Inflammatory macrophage treated with lipopolysaccharide for 4 hours (primary cell): ENCODE results near the gene RSPH1.

Experiments used
- DNase-seq: peaks from one replicate; pipeline ENCODE4 v3.0.0-alpha.2; 2020

RSPH1 gene

DNA sequence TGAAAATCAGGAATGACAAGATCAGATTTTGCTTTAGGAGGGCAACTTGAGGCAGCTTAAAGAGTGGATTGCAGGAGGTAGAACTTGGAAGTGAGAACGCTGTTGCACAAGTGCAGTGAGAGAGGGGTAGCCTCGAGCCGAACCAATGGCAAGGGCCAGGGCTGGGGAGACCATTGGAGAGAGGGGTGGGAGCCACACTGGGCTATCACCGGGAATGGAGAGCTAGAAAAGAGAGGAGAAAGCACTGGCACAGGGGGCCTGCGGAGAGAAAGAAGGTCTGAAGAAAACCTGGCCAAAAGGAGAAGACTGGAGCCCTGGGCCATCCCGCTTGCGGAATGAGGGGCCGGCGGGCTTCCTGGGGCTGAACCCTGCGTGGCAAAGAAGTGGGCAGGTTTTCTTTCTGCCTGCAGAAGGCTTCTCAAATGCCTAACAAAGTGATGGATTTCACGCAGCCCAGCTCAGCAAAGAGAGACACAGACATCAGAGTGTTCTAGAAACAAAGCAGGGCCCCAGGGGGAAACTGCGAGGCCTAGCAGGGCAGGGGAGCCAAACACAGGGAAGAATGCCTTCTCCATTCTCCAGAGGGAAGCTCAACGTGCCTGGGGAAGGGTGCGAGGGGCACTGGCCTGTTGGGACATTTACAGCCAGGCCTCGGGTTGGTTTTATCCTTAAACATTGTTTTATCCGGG lies 16.5 kb upstream of the RSPH1 start:
- no peak for DNase-seq

GRCh38 chr21:42509244-42509643 lies 13.2 kb upstream of the RSPH1 start:
- no peak for DNase-seq

DNA sequence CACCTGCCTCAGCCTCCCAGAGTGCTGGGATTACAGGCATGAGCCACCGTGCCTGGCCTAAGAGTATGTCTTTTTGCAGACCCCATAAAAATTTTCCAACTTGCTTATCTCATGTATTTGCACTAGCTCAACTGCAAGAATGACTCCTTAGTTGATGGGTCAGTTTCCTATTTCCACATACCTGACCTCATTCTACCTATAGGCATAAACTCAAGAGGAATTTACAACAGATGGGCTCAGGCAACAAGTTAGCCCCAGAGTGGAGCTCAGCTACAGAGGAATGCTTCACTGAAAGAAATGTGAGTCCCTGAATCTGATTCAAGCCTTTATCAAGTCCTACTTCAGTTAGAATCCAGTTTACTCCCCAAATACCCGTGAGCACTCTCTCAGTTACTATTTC lies 12.3 kb upstream of the RSPH1 start:
- no peak for DNase-seq

DNA sequence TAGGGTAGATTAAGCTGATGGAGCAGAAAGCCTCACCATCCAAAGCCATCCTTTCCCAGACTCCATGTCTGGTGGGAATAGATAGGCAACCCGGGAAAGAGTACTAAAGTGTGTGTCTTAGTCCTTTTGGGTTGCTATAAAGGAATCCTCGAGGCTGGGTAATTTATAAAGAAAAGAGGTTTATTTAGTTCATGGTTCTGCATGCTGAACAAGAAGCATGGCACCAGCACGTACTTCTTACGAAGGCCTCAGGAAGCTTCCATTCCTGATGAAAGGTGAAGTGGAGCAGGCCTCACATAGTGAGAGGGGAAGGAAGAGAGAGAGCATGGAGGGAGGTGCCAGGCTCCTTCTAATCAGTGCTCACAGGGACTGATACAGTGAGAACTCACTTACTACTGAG lies 11.4 kb upstream of the RSPH1 start:
- no peak for DNase-seq

- DNase-seq = peak; percentile 71
Measured at GRCh38 chr21:42505090-42505726, 9.2 kb upstream of the RSPH1 start.

- no peak for DNase-seq
Measured at GRCh38 chr21:42503711-42504110, 7.7 kb upstream of the RSPH1 start.

DNA sequence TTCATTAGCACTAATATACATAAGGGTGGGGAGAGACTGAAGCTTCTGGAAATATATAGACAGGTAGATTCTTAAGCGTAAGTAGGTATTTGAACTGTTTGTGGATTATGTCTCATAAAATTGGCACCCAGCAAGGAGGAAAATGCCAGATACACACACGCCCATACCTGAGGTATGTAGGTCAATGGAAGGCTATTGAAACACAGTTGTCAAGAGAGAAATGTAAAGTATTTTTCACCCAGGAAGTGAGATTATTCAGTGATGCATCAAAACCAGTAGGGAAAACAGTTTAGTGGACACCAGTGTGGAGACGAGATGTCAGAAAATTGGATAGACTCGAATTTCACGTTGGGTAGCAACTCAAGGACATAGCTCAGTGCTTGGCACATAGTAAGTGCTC lies 4.7 kb upstream of the RSPH1 start:
- no peak for DNase-seq

DNA sequence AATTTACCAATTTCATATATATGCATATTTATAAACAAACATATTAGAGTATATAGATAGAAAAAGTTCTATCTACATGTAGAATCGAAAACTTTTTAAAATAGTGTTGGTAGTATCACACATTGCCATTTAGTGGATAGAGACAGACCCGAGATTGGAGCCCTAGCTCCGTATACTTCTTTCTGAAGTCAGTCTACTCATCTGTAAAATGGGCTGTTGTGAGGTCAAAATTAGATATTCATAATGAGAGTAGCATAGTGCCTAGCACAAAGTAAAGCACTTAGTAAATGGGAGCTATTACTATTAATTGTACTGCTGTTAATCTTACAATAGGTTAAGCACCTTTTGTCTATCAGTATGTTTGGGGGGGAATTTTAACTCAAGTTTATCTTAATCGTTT lies 4.2 kb upstream of the RSPH1 start:
- DNase-seq = no peak

GRCh38 chr21:42499444-42500112 lies 3.6 kb upstream of the RSPH1 start:
- no peak for DNase-seq

DNA sequence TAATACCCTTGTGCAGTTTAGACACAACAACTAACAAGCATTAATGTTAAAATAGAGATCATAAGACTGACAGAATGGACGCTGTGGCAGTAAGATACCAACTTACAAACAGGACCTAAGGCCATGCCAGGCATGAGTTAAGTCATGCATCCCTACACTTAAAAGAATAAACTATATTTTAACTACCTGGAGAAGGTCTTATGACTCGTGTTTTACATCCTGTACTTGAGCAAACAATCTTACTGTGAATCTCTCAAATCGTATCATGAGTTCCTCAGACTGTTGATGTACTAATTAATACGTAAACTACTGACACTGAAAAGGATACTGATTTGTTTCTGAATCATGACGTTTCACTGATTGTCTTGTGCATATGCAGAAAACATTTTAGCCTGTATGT lies 2.0 kb upstream of the RSPH1 start:
- DNase-seq = no peak

DNA sequence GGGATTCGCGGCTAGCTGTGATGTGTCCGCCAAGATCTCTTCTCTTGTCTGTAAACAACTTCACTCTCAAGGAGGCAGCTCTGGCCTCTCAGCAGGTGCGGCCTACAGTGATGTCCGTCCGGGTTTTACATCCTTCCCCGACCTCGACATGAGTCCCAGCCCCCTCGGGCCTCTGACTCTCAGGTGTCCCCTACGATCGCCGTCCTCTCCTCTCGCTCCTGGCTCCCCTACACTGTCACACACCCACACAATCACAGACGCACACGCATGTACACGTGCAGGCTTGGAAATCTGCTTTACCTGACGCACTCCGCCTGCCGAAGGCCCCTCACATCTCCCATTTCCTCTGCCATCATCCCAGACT lies 797 bp upstream of the RSPH1 start:
- no peak for DNase-seq

GRCh38 chr21:42495765-42496119 lies 282 bp downstream of the RSPH1 start:
- DNase-seq = no peak

DNA sequence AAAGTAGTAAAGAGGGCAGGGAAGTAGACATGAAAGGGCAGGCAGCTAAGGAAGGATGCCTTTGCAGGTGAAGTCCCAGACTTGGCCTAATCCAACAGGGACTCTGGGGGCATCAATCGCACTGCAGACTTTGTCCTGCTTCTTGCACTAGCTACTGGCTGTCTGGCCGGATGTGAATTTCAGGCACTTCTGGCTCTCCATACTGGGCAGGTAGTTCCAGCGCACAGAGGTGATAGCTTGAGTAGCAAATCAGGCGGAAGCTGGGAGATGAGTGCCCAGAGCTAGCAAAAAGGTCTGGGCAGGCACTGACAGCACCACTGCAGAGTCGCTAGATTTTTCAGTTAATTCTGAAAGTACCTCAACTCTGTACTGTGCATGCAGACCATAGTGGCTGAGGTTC lies 997 bp downstream of the RSPH1 start:
- DNase-seq = no peak

DNA sequence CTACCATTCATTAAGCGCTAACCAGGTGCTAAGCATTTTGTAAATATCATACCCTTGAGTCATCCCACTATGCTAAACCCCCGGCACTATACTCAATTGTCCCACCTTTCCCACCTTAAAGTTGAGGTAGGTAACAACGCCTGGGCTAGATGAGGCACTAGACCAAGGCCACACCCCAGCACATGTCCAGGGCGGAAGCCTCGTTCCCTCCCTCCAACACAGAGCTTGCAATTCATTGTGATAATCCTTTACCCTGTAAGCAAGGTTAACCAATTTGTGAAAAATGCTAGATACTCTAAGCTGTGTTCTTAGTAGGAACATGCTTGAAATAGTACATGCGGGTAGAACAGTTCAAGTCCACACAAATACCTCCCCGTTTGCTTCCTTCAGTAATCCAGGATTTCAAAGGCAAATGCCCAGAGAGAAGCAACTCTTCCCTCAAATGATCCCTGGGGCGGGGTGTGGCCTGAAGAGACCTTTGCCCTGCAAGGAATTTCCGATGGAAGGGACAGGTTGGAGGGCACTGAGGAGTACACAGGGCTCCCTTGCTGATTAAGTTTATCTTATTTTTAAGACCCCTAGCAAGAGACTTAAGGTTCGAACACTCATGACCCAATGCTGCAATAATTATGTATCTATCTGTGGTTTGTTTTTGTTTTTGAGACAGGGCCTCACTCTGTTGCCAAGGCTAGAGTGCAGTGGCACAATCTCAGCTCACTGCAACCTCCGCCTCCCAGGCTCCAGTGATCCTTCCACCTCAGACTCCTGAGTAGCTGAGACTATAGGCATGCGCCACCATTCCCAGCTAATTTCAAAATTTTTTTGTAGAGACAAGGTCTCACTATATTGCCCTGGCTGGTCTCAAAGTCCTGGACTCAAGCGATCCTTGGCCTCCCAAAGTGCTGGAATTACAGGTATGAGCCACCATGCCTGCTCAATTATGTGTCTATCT lies 2.6 kb downstream of the RSPH1 start:
- no peak for DNase-seq

DNA sequence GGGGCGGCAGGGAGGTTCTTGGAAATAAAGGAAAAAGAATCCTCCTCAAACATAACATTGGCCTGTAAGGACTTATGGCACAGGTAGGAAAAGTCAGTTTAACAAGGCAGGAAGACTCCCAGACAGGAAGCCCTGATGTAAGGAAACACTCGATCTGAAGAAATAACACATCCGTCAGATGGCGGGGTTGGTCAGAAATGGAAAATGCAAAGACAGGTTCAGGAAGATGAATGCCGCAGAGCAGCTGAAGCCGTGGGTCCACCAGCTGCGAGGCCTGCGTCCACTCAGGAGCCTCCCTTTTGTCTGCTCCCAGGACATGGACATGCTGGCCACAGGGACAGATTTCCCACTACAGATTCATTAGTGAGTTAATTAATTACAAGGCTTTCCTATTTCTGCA lies 3.8 kb downstream of the RSPH1 start:
- DNase-seq = no peak

- DNase-seq = no peak
Measured at GRCh38 chr21:42491328-42491727, 4.7 kb downstream of the RSPH1 start.

GRCh38 chr21:42490720-42491119 lies 5.3 kb downstream of the RSPH1 start:
- DNase-seq = no peak

- DNase-seq = no peak
Measured at GRCh38 chr21:42489991-42490390, 6.0 kb downstream of the RSPH1 start.

- no peak for DNase-seq
Measured at GRCh38 chr21:42489006-42489563, 6.9 kb downstream of the RSPH1 start.

- no peak for DNase-seq
Measured at GRCh38 chr21:42486531-42486930, 9.5 kb downstream of the RSPH1 start.

DNA sequence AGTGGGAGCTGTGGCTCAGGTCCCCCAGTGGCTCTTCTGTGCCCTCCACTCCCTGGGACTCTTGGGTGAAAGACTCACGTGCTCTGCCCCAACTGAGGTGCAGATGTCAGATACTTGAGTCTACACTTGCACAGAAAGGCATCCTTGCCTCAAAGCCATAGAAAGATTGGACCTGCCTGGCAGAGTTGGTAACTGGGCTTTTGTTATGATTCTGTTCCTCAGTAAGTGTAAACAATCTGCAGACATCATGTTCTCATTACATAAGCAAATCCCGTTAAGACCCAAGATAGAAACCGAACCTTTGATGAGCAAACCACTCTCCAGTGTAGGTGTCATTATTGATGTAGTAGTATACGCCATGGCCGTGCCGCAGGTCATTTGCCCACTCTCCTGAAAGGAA lies 10.0 kb downstream of the RSPH1 start:
- no peak for DNase-seq

DNA sequence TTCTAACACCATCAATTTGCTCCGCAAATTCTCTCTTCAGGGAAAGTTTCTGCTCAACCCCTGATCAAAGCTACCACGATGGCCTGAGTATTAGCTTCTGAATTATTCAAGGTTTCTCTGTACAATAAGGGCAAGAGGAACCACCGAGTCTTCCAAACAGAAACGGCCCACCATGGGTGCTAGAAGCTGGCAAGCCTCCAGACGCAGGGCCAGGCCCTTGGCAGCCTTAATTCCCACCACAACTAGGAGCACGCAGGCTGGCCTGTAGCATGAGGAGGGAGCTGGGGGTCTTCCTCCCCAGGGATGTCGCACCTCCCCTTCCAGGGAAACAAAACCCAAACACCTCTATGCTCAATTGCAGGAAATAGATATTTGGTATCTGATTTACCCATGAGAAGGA lies 11.1 kb downstream of the RSPH1 start:
- no peak for DNase-seq

GRCh38 chr21:42481169-42481568 lies 14.9 kb downstream of the RSPH1 start:
- no peak for DNase-seq
